HG02938 (cell line): Measurements from ENCODE around the gene TMED10.
"Not testable (repeated sequence)": the region's sequence is repeated elsewhere in the genome, so short reads cannot be mapped to it uniquely, and the experiment has no call there.

Experiments
- ATAC-seq: cut with Tn5 transposase; IDR thresholded peaks from one replicate; pipeline ENCODE4 v1.9.1; 2021; ENCODE audit warnings: mild to moderate bottlenecking, moderate library complexity; ENCODE audit not compliant: unreplicated experiment

The TMED10 gene

GRCh38 chr14:75162631-75163030, 13.8 kb downstream of the TMED10 start:
- no peak for ATAC-seq

DNA sequence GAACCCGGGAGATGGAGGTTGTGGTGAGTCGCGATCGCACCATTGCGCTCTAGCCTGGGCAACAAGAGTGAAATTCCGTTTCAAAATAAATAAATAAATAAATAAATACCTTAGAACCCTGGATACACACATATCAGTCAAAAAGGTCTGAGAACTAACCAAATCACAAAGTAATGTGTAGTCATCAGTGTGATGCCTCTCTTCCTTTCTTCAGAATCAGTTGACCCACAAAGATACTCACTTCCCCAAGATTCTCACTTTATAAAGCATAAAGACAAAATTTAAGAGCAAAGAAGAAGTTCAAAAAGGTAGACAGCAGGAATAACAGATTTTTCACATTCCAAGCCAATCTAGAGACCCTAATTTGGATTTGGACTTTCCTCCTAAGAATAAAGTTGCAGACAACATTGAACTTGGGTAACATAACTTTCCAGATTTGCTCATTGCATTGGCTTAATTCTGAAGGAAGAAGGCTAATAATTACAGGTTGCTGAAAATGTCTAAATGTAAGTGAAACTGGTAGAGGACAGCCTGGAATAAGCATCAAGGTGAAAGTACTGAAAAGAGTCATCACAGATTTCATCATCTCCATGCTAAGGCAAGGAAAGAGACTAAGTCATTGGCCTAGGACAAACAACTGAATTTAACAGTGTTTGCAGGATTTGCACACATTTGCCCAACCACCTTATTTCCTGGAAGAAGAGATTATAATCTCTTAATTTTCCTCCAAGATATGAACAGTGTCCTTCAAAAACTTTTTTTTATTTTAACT, 17.4 kb downstream of the TMED10 start:
- peak; percentile 56 for ATAC-seq

- no peak for ATAC-seq
These were observed 19.5 kb downstream of the TMED10 start for GRCh38 chr14:75156901-75157300.

DNA sequence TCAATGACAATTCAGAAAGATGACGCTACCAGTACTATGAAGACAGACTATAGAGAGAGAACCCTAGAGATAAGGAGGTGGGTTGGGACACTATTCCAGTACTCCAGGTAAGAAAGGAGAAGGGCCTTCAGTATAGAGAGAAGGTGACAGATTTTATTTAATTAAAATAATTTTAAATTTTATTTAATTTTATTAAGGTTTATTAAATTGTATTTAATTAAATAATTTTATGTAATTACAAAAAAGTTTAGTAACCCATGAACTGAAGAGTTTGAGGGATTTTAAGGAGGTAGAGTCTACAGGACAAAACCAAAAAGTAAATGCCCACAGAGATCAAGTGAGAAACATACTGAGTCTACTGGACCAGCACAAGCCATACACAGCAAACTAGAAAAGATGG, 20.3 kb downstream of the TMED10 start:
- no peak for ATAC-seq

- ATAC-seq, result no peak
These were observed 21.2 kb downstream of the TMED10 start for GRCh38 chr14:75155169-75155568.

- ATAC-seq, result no peak
These were observed 23.1 kb downstream of the TMED10 start for GRCh38 chr14:75153295-75153694.

GRCh38 chr14:75151851-75152250, 24.6 kb downstream of the TMED10 start:
- ATAC-seq, result no peak

DNA sequence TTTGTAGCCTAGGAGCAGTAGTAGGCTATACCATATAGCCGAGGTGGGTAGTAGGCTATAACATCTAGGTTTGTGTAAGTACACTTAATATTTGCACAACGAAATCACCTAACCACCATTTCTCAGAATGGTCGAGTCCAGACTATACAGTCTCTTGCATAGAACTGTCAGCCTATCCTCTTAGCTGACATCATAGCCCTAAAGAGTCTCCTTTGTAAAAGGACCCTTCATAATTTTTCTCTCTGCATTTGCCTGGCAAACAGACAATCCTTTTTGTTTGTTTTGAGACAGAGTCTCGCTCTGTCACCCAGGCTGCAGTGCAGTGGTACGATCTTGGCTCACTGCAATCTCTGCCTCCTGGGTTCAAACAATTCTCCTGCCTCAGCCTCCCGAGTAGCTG, 25.8 kb downstream of the TMED10 start:
- not testable (repeated sequence) for ATAC-seq

- no peak for ATAC-seq
These were observed 26.3 kb downstream of the TMED10 start for GRCh38 chr14:75150150-75150549.

- ATAC-seq, result no peak
These were observed 28.9 kb downstream of the TMED10 start for GRCh38 chr14:75147423-75148071.

DNA sequence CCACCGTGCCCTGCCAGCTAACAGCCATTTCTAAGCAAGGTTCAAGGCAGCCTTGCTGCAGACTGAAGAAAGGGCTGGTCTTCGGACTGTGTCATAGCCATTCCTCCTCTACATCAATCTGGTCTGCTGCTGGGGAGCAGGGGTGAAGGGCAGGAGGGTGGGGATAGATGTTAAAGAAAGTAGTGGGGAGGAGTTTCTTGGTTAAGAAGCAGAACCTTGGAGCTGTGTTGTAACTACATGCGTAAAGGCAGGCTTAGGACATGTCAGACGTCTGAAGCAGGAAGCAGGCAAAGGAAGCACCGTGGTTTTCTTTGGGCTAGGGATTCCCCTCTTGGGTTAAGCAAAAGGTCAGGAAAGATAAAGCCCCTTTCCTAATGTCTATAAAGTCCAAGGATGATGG, 31.5 kb downstream of the TMED10 start:
- no peak for ATAC-seq

DNA sequence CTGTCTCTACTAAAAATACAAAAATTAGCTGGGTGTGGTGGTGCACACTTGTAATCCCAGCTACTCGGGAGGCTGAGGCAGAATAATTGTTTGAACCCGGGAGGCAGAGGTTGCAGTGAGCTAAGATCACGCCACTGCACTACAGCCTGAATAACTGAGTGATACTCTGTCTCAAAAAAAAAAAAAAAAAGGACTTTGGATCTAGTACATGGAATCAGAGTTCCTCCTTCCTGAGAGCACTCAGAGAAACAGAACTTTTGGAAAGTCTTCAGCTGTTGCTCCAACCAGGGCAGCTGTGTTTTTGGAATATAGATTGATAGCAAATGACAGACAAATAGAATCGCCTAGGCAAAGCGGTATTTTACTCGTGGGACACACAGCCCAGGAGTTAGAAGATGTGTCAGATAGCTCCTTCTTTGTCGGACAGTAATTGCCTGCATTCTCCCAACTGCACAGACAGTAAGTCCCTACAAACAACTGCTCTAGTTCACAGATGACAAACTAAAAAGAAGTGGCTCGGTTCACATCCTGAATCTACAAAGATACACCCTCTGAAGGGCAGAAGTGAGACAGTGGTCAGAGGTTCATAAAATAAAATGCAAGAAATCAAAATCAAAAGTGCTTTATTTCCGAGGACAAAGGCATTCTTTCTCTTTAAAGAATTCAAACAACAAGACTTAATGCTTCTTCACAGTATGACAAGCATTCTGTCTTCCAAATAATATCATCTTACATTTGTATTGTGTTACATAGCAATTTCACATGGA, 32.5 kb downstream of the TMED10 start:
- ATAC-seq, result no peak

DNA sequence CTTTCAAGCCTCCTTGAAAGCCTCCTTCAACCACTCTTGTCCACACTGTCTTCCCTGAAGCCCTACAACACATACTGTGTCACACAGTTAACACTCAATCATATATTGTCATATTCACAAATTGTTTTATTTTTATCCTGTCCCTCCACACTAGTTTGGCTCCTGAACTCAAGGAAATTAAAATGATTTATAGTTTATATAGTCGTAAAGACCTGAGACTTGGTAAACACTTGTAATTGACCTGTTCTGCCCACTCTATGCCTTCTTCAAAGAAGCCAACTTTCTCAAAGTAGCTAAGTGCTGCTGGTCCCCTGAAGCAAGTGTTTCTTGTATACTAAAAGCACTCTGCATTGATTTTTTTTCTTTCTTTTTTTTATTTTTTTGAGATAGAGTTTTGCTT, 33.9 kb downstream of the TMED10 start:
- no peak for ATAC-seq

DNA sequence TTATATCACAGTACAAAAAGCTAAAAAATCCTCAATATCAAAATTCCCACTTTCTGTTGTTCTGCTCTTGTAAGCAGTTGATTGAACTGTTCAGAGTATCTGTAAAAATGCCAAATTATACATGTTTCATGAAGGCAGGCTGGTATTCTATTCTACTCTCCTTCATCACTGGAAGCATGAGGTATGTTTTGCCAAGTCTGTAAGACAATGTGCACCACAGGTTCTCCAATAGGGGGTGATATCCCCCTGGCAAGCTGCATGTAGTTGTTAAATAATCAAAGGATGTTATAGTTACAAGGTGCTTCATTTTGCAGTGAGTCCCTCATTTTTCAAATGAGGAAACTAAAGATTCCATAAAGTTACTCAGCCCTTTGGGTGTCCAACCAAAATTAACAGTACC, 34.4 kb downstream of the TMED10 start:
- no peak for ATAC-seq

- no peak for ATAC-seq
These were observed 35.4 kb downstream of the TMED10 start for GRCh38 chr14:75141062-75141461.

DNA sequence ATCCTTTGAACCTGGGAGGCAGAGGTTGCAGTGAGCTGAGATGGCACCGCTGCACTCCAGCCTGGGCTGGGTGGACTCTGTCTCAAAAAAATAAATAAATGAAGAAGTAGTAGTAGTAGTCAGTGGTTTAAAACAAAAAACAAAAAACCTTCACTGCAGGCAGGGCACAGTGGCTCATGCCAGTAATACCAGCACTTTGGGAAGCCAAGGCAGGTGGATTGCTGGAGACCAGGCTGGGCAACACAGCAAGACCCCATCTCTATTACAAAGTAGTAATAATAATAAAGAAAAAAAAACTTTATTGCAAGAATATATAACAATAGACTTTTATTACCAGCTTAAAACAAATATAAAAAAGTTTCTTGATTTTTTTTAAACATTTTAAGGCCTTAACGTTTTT, 35.8 kb downstream of the TMED10 start:
- ATAC-seq, result no peak

DNA sequence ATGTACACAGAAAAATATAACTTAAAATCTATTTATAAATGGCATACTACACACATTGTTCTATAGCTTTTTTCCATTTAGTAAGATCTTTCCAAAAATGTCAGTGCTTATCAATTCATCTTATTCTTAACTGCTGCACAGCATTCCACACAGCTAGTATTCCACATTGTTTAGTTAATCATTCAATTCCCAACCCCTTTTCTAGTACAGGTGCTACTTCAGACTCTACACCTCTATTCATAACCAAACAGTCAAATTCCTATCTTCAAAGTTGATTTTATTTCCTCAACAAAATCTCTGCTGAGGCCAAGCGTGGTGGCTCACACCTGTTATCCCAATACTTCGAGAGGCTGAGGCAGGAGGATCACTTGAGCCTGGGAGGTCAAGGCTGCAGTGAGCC, 37.2 kb downstream of the TMED10 start:
- ATAC-seq, result no peak

DNA sequence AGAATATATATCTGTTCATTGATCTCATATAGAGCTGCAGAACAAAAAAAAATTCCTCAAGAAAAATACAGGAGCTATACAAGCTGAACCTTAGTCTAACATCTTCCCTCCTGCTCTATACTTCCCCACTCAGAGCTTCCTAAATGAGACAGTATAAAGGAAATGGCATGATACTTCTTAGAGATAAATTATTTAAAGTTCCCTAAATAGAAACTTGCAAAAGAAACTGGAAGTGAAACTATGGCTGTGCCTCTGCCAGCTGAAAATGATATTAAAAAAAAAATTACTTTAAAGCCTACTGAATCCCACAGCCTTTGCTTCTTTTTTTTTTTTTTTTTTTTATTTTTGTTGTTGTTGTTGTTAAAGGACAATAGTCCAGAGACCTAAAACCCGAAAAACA, 37.9 kb downstream of the TMED10 start:
- no peak for ATAC-seq

GRCh38 chr14:75134644-75135043, 41.8 kb downstream of the TMED10 start:
- no peak for ATAC-seq

GRCh38 chr14:75133597-75133996, 42.8 kb downstream of the TMED10 start:
- no peak for ATAC-seq

DNA sequence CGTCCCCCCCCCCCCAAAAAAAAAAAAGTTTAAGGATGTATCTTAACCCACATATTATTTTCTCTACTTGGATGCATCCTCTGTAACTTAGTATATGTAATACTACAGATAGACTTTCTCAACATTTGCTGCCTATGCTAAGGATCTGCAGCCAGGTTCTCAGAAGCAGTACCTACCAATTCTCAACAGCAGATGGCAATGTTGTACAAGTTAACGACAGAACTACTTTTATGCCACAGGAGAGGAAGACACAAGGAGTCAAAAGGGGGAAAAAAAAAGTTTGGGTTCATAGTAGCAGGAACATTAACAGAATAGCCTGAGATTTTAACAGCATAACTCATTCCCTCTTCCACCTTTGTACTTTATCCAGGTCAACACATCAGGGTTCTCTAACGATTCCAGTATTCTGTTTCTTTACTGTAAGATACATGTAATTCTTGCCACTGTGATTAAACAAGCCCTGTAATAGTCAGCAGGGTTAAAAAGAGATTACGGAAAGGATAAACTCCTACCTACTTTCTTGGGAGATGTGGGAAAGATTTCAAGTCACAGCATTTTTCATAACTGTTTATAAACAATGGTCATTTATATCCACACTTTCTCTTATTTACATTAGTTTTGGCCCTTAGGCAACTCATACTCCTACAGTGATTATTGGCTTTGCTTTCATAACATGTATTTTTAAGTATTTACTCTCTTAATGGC, 43.9 kb downstream of the TMED10 start:
- ATAC-seq, result no peak
